CD4-positive, alpha-beta T cell (primary cell): ENCODE measurements around the gene RNF223. TPM values are rescaled to one million over a fixed set of nuclear protein-coding genes. Genes with fewer than 3 reads are reported as not detected.

Experiments
- ATAC-seq: fragments of 200-7000 bp; cut with Tn5 transposase; one replicate; pipeline ENCODE4 v1.10.0; 2022; ENCODE audit warnings: mild to moderate bottlenecking; ENCODE audit not compliant: poor library complexity
- CTCF ChIA-PET: fragments of 350-600 bp; sonication (Branson Sonifier 250); formaldehyde crosslinking; loops from one replicate; lab custom pipeline; 2021; ENCODE audit warnings: antibody characterized with exemption, inconsistent platforms; lab: Charles Lee
- POLR2A ChIA-PET: fragments of 350-600 bp; sonication (Branson Sonifier 250); formaldehyde crosslinking; loops from one replicate; lab custom pipeline; 2021; ENCODE audit warnings: antibody characterized with exemption, inconsistent platforms; lab: Charles Lee
- DNase-seq, 14 experiments: peaks; one replicate each; pipeline ENCODE4 v3.0.0-alpha.2; 2013 to 2020; ENCODE audit warnings: mixed read lengths in 2 of 14
- H3K27ac ChIP-seq, 2 donors: one replicate each; pipeline versions ENCODE4 v1.5.1 to v1.7.0; 2013; ENCODE audit warnings: low read length in 2 of 2, low read depth in 1 of 2, mild to moderate bottlenecking in 1 of 2
- H3K27me3 ChIP-seq, 2 experiments: 1 replicate in 1 of 2; 2 replicates in 1 of 2; pipeline versions ENCODE4 v1.6.1 to v1.7.0; 2013; ENCODE audit warnings: low read length in 2 of 2, control low read depth in 1 of 2, mild to moderate bottlenecking in 1 of 2, moderate library complexity in 1 of 2; ENCODE audit not compliant: insufficient read depth in 2 of 2, control insufficient read depth in 1 of 2
- H3K36me3 ChIP-seq: one replicate; pipeline ENCODE4 v1.6.1; 2013; ENCODE audit warnings: low read length, control low read depth; ENCODE audit not compliant: insufficient read depth
- H3K4me1 ChIP-seq: one replicate; pipeline ENCODE4 v1.6.1; 2013; ENCODE audit warnings: low read length, control low read depth; ENCODE audit not compliant: insufficient read depth
- H3K4me3 ChIP-seq: one replicate; pipeline ENCODE4 v1.5.1; 2013; ENCODE audit warnings: mild to moderate bottlenecking, low read length, moderate library complexity
- H3K9me3 ChIP-seq, 2 experiments: 1 replicate in 1 of 2; 2 replicates in 1 of 2; pipeline versions ENCODE4 v1.6.1 to v1.7.0; 2013; ENCODE audit warnings: low read length in 2 of 2, mild to moderate bottlenecking in 2 of 2, control low read depth in 1 of 2, moderate library complexity in 1 of 2; ENCODE audit not compliant: control insufficient read depth in 1 of 2, insufficient read depth in 1 of 2
- H3K27ac Mint-ChIP-seq: one replicate; pipeline ENCODE4 v1.8.0; 2020; ENCODE audit warnings: mixed read lengths
- H3K27me3 Mint-ChIP-seq: one replicate; pipeline ENCODE4 v1.8.0; 2021; ENCODE audit warnings: mixed read lengths
- H3K36me3 Mint-ChIP-seq: one replicate; pipeline ENCODE4 v1.8.0; 2021; ENCODE audit warnings: low read depth, mixed read lengths
- H3K4me1 Mint-ChIP-seq: one replicate; pipeline ENCODE4 v1.8.0; 2021; ENCODE audit warnings: low read depth, mixed read lengths
- H3K4me3 Mint-ChIP-seq: one replicate; pipeline ENCODE4 v1.8.0; 2020; ENCODE audit warnings: mild to moderate bottlenecking, mixed read lengths
- H3K9me3 Mint-ChIP-seq: one replicate; pipeline ENCODE4 v1.8.0; 2020; ENCODE audit warnings: mixed read lengths
- CTCF ChIP-seq: fragments of 200-600 bp; IDR thresholded peaks from one replicate; pipeline ENCODE4 v1.8.0; 2022; ENCODE audit warnings: antibody characterized with exemption, mild to moderate bottlenecking
- intact Hi-C, 2 experiments: fragments of 100-400 bp; cut with DNase I in 1 of 2; cut with micrococcal nuclease in 1 of 2; formaldehyde crosslinking; loops; one replicate each; pipeline versions ENCODE4 v1.15.1 to v1.9.0; 2023 to 2025; cut with DNase I, micrococcal nuclease
- total RNA-seq, 174 experiments: library from RNA in 2 of 174; stranded (reverse) in 2 of 174; gene quantifications; one replicate each; pipeline ENCODE4 v1.2.3 and lab custom pipeline; 2021 to 2026

Gene RNF223
- total RNA-seq, 2 experiments from 2014 or later, result not detected

GRCh38 chr1:1117469-1117831 is 43.3 kb upstream of the RNF223 start:
- POLR2A ChIA-PET, result interaction anchor here (1.5 kb wide), 1 partner anchor 258 kb away, joined by 4 read pairs; the partner anchor contains the start of gene AURKAIP1
- Histone ChIP-seq H3K36me3 (peaks cover 4% of the 10 kb centered on the region), H3K27ac (no peak overlapping the region), H3K4me3 (no peak overlapping the region), H3K4me1 (peaks cover 35% of the 10 kb centered on the region), H3K9me3 (peaks cover 7 to 18% of the 10 kb centered on the region in 2 experiments), H3K27me3 (peaks cover 0 to 2% of the 10 kb centered on the region in 2 experiments)
- peak overlapping the region; percentile 66 for H3K4me3 Mint-ChIP-seq
- intact Hi-C loops, result loop anchor here (1.0 to 5.0 kb wide), 6 partner anchors 49 to 289 kb away; partner anchors contain the start of genes ACAP3 (in 1 of the 2), MRPL20 (in 1 of the 2) and PUSL1 (in 1 of the 2)
- H3K4me1 Mint-ChIP-seq, result peaks cover 13% of the 10 kb centered on the region
- DNase-seq (peak in 2 of 14 experiments; percentile 34 to 50), ATAC-seq (no peak)
- no peak for TF ChIP-seq CTCF
- peaks cover 4% of the 10 kb centered on the region for H3K36me3 Mint-ChIP-seq
- CTCF ChIA-PET, result interaction anchor here (1.6 kb wide), 1 partner anchor 174 kb away, joined by 4 read pairs; no protein-coding TSS in a partner anchor
- no peak overlapping the region for H3K27ac Mint-ChIP-seq
- H3K9me3 Mint-ChIP-seq, result no peaks in the 10 kb centered on the region
- H3K27me3 Mint-ChIP-seq, result no peaks in the 10 kb centered on the region

- no peak for TF ChIP-seq CTCF
- Histone ChIP-seq H3K9me3 (peaks cover 7 to 23% of the 10 kb centered on the region in 2 experiments), H3K27me3 (peaks cover 0 to 2% of the 10 kb centered on the region in 2 experiments), H3K4me3 (peak overlapping the region; percentile 45), H3K4me1 (peaks cover 29% of the 10 kb centered on the region), H3K27ac (no peak overlapping the region), H3K36me3 (peaks cover 5% of the 10 kb centered on the region)
- Mint-ChIP-seq H3K4me1 (peaks cover 13% of the 10 kb centered on the region), H3K9me3 (peaks cover 2% of the 10 kb centered on the region), H3K4me3 (peak overlapping the region; percentile 69), H3K27ac (no peak overlapping the region), H3K36me3 (peaks cover 4% of the 10 kb centered on the region), H3K27me3 (no peaks in the 10 kb centered on the region)
- DNase-seq, result peak in 10 of 14 experiments; percentile 14 to 72 (median 31)
- no peak for ATAC-seq
- intact Hi-C loops, result loop anchor here (1.0 to 5.0 kb wide), 8 partner anchors 48 to 290 kb away; partner anchors contain the start of genes ACAP3 (in 1 of the 2), B3GALT6 (in 1 of the 2), DVL1 (in 1 of the 2) and MRPL20 (in 1 of the 2)
- ChIA-PET POLR2A (interaction anchor here (1.0 to 1.5 kb wide), 2 partner anchors 114 to 258 kb away, joined by 3 to 4 read pairs; partner anchors contain the start of gene AURKAIP1), CTCF (interaction anchor here (1.6 kb wide), 1 partner anchor 175 kb away, joined by 4 read pairs; no protein-coding TSS in a partner anchor)
Measured at GRCh38 chr1:1116701-1117468, 42.8 kb upstream of the RNF223 start.
